PC-9 (cell line): ENCODE data around the gene SHROOM3. TPM values are rescaled to one million over a fixed set of nuclear protein-coding genes. Genes with fewer than 3 reads are reported as not detected.
A peak's percentile ranks its signal among the peaks of the same experiment; 100 is the strongest.

Experiments
- BruUV-seq: library from RNA; stranded (reverse); fragments of 400-500 nt; replicated peaks from 2 replicates; lab custom pipeline; 2021; lab: Mats Ljungman, UMichigan
- CTCF ChIA-PET: fragments of 300-600 bp; sonication (Branson Sonifier 250); formaldehyde crosslinking; loops from one replicate; lab custom pipeline; 2022; ENCODE audit warnings: antibody characterized with exemption; lab: Charles Lee
- POLR2A ChIA-PET: fragments of 300-600 bp; sonication (Branson Sonifier 250); formaldehyde crosslinking; loops from one replicate; lab custom pipeline; 2022; ENCODE audit warnings: antibody characterized with exemption; ENCODE audit not compliant: unreplicated experiment; lab: Charles Lee
- DNase-seq, 2 experiments: peaks; one replicate each; pipeline versions ENCODE4 v3.0.0 to v3.0.0-alpha.2; 2015 to 2022; ENCODE audit warnings: mixed read lengths in 1 of 2
- H2AFZ ChIP-seq: fragments of 200-600 bp; sonication (generic); 2 replicates; pipeline ENCODE4 v1.8.1; 2017; ENCODE audit warnings: antibody characterized with exemption
- H3F3A ChIP-seq: fragments of 200-600 bp; sonication (generic); 2 replicates; pipeline ENCODE4 v1.8.1; 2017; ENCODE audit warnings: antibody characterized with exemption, mild to moderate bottlenecking, low read depth; ENCODE audit not compliant: insufficient read depth
- H3K27ac ChIP-seq: fragments of 200-600 bp; sonication (generic); 2 replicates; pipeline ENCODE4 v1.6.1; 2016; ENCODE audit warnings: mixed run types
- H3K27me3 ChIP-seq: fragments of 200-600 bp; sonication (generic); 2 replicates; pipeline ENCODE4 v1.6.1; 2016; ENCODE audit warnings: low read depth, mixed run types; ENCODE audit not compliant: insufficient read depth
- H3K36me3 ChIP-seq: fragments of 200-600 bp; sonication (generic); 2 replicates; pipeline ENCODE4 v1.6.1; 2016; ENCODE audit warnings: low read depth, mixed run types
- H3K4me1 ChIP-seq: fragments of 200-600 bp; sonication (generic); replicated peaks from 2 replicates; pipeline ENCODE4 v1.6.1; 2016; ENCODE audit warnings: mixed run types; ENCODE audit not compliant: insufficient read depth
- H3K4me2 ChIP-seq: fragments of 200-600 bp; sonication (generic); 2 replicates; pipeline ENCODE4 v1.6.1; 2017; ENCODE audit warnings: mixed run types
- H3K4me3 ChIP-seq: fragments of 200-600 bp; sonication (generic); 2 replicates; pipeline ENCODE4 v1.6.1; 2016; ENCODE audit warnings: mixed run types
- H3K79me2 ChIP-seq: fragments of 200-600 bp; sonication (generic); 2 replicates; pipeline ENCODE4 v1.6.1; 2017; ENCODE audit warnings: low read depth, mixed run types
- H3K9me2 ChIP-seq: fragments of 200-600 bp; sonication (generic); 2 replicates; pipeline ENCODE4 v1.8.1; 2017; ENCODE audit warnings: mild to moderate bottlenecking; ENCODE audit not compliant: insufficient read depth
- H3K9me3 ChIP-seq: fragments of 200-600 bp; sonication (generic); 2 replicates; pipeline ENCODE4 v1.8.1; 2016; ENCODE audit warnings: low read depth; ENCODE audit not compliant: insufficient read depth
- H4K20me1 ChIP-seq: fragments of 200-600 bp; sonication (generic); 2 replicates; pipeline ENCODE4 v1.8.1; 2017; ENCODE audit not compliant: insufficient read depth
- EZH2 ChIP-seq: fragments of 200-600 bp; sonication (generic); IDR thresholded peaks from 2 replicates; pipeline ENCODE4 v1.8.0; 2017; ENCODE audit warnings: antibody characterized with exemption, low read depth
- intact Hi-C: fragments of 100-400 bp; cut with micrococcal nuclease; formaldehyde crosslinking; loops from one replicate; pipeline ENCODE4 v1.10.0; 2022; ENCODE audit not compliant: unreplicated experiment
- total RNA-seq: library from RNA; stranded (reverse); gene quantifications from 2 replicates; pipeline ENCODE4 v1.2.3, GENCODE V29; 2021
- TF ChIP-seq, protein P1 (sequence below): fragments of 200-600 bp; sonication (generic); conservative IDR thresholded peaks from 2 replicates; pipeline ENCODE4 v1.6.1; 2017; ENCODE audit warnings: mixed run types, antibody characterized with exemption, mild to moderate bottlenecking, moderate library complexity

The SHROOM3 gene
- total RNA-seq, 1 experiment from 2014 or later = 44.3 TPM

DNA sequence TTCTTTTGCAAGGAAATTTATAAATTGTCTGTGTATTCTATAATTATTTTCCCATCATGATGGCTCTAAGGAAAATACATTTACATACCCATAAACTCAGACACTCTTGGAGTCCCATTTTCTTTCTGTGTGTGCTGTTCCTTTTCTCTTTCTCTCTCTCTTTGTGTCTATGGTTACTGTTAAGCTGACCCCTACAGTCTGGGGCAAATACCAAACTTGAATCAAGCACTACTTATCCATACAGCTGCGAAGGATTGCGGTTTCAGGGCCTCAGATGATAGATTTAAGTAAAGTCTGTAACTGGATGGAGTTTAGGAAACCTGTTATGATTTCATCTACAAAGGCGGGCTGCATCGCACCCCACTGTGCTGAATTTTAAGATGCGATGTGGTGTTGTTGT, 150.2 kb downstream of the SHROOM3 start:
- H3K4me1 ChIP-seq = peaks cover 45% of the 10 kb centered on the region
- BruUV-seq = no TSS peak
- H3K4me3 ChIP-seq = peak overlapping the region; percentile 63; the same call in 1 of the 2 replicates
- no peaks in the 10 kb centered on the region for H3K27me3 ChIP-seq
- POLR2A ChIA-PET = interaction anchor here (0.6 to 1.1 kb wide), 4 partner anchors 38 to 189 kb away, joined by 3 to 7 read pairs (median 3); no protein-coding TSS in a partner anchor
- H4K20me1 ChIP-seq = no peaks in the 10 kb centered on the region
- CTCF ChIA-PET = no interaction called here
- no peaks in the 10 kb centered on the region for H3K36me3 ChIP-seq
- TF ChIP-seq EZH2 = no peak
- TF ChIP-seq, protein P1, sequence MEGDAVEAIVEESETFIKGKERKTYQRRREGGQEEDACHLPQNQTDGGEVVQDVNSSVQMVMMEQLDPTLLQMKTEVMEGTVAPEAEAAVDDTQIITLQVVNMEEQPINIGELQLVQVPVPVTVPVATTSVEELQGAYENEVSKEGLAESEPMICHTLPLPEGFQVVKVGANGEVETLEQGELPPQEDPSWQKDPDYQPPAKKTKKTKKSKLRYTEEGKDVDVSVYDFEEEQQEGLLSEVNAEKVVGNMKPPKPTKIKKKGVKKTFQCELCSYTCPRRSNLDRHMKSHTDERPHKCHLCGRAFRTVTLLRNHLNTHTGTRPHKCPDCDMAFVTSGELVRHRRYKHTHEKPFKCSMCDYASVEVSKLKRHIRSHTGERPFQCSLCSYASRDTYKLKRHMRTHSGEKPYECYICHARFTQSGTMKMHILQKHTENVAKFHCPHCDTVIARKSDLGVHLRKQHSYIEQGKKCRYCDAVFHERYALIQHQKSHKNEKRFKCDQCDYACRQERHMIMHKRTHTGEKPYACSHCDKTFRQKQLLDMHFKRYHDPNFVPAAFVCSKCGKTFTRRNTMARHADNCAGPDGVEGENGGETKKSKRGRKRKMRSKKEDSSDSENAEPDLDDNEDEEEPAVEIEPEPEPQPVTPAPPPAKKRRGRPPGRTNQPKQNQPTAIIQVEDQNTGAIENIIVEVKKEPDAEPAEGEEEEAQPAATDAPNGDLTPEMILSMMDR = no peak
- peak overlapping the region; percentile 92 for H3K4me2 ChIP-seq
- peak overlapping the region; percentile 83 for H2AFZ ChIP-seq
- no peaks in the 10 kb centered on the region for H3K9me2 ChIP-seq
- no peaks in the 10 kb centered on the region for H3K9me3 ChIP-seq
- peak overlapping the region; percentile 68 for H3K27ac ChIP-seq
- no peaks in the 10 kb centered on the region for H3K79me2 ChIP-seq
- intact Hi-C loops = no loop called here
- DNase-seq = no peak
- peaks cover 22% of the 10 kb centered on the region; the same call in 1 of the 2 replicates for H3F3A ChIP-seq

DNA sequence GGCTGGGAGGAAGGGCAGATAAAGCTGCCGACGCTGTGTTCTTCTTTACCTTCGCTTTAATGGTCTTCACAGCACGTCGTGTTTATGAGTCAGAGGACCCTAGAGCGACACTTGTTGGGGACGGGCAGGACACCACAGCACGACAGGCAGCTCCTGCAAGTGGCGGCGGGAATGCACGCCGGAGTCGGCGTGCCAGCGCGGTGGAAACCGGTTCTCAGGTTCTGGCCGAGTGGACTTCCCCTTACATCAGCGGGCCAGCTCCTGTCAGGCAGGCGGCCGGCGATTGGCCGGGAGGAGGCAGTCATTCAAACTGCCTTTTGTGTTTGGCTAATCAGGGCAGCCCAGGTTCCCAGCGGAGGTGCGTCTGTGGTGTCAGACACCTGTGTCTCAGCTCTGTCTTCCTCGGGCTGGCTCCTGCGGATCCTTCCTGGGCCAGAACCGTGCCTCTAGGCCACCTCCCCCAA, 150.9 kb downstream of the SHROOM3 start:
- Histone ChIP-seq H3F3A (peaks cover 26% of the 10 kb centered on the region; the same call in 1 of the 2 replicates), H3K4me2 (peak overlapping the region; percentile 92), H3K9me2 (no peaks in the 10 kb centered on the region), H3K9me3 (no peaks in the 10 kb centered on the region), H3K27me3 (no peaks in the 10 kb centered on the region), H3K4me3 (peak overlapping the region; percentile 63), H3K27ac (peak overlapping the region; percentile 68), H4K20me1 (no peaks in the 10 kb centered on the region), H3K4me1 (peaks cover 51% of the 10 kb centered on the region), H2AFZ (peak overlapping the region; percentile 83), H3K79me2 (no peaks in the 10 kb centered on the region), H3K36me3 (no peaks in the 10 kb centered on the region)
- TF ChIP-seq, protein P1 = no peak; the same call in 1 of the 2 replicates
- CTCF ChIA-PET = interaction anchor here (0.5 kb wide), 1 partner anchor 103 kb away, joined by 3 read pairs; no protein-coding TSS in a partner anchor
- no TSS peak for BruUV-seq
- peak; percentile 83 to 86 for DNase-seq
- intact Hi-C loops = loop anchor here (1.0 kb wide), 2 partner anchors 118 to 147 kb away; no protein-coding TSS in a partner anchor
- POLR2A ChIA-PET = interaction anchor here (0.6 to 1.1 kb wide), 7 partner anchors 23 to 311 kb away, joined by 3 to 7 read pairs (median 3); no protein-coding TSS in a partner anchor

DNA sequence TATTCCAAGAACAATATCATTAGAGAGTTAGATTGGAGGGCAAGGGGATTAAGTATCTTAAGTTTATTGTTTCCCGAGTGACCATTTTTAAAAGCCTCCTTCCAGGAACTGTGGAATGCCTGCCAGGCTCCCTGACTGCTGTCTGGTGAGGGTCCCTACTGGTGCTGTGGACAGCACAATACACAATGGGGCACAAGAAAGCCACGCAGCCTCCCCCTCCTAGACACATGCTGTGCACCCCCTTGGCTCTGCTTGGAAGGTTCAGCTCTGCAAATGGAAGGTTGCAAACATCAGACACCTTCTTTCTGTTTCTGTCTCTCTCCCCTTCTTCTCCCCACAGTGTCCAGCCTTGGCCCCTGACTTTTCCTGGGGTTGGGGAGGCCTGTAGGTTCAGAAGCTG, 153.2 kb downstream of the SHROOM3 start:
- H3K9me3 ChIP-seq = no peaks in the 10 kb centered on the region
- H3K4me1 ChIP-seq = peaks cover 53% of the 10 kb centered on the region
- H3K79me2 ChIP-seq = no peaks in the 10 kb centered on the region
- no peak overlapping the region for H3K27ac ChIP-seq
- no peak overlapping the region for H2AFZ ChIP-seq
- TF ChIP-seq EZH2 = no peak
- TF ChIP-seq, protein P1 = no peak
- H3K27me3 ChIP-seq = no peaks in the 10 kb centered on the region
- no TSS peak for BruUV-seq
- H3K4me3 ChIP-seq = no peak overlapping the region
- peaks cover 26% of the 10 kb centered on the region; the same call in 1 of the 2 replicates for H3F3A ChIP-seq
- POLR2A ChIA-PET = interaction anchor here (0.6 kb wide), 1 partner anchor 78 kb away, joined by 3 read pairs; no protein-coding TSS in a partner anchor
- no peaks in the 10 kb centered on the region for H3K9me2 ChIP-seq
- no peak overlapping the region; the same call in 1 of the 2 replicates for H3K4me2 ChIP-seq
- CTCF ChIA-PET = interaction anchor here (0.6 kb wide), 1 partner anchor 192 kb away, joined by 7 read pairs; no protein-coding TSS in a partner anchor
- intact Hi-C loops = no loop called here
- no peaks in the 10 kb centered on the region for H4K20me1 ChIP-seq
- no peaks in the 10 kb centered on the region for H3K36me3 ChIP-seq
- no peak for DNase-seq
